GM06990 (cell line): ENCODE measurements around the gene LRRC42.
A peak's percentile ranks its signal among the peaks of the same experiment; 100 is the strongest.

Experiments
- DNase-seq: peaks from one replicate; pipeline ENCODE4 v3.0.0-alpha.2; 2011; ENCODE audit not compliant: insufficient read length; ENCODE audit errors: extremely low read depth
- H3K27me3 ChIP-seq: replicated peaks from 2 replicates; pipeline ENCODE4 v1.6.0; 2011; ENCODE audit warnings: low read length; ENCODE audit not compliant: control insufficient read depth, insufficient read depth
- H3K36me3 ChIP-seq: 2 replicates; pipeline ENCODE4 v1.5.1; 2011; ENCODE audit warnings: low read length; ENCODE audit not compliant: control insufficient read depth, insufficient read depth
- H3K4me3 ChIP-seq: replicated peaks from 2 replicates; pipeline ENCODE4 v1.5.1; 2011; ENCODE audit warnings: low read depth, mild to moderate bottlenecking, control low read depth, low read length
- TF ChIP-seq, protein P1 (sequence below): IDR thresholded peaks from 2 replicates; pipeline ENCODE4 v1.5.1; 2011; ENCODE audit warnings: low read length, control low read depth, mild to moderate bottlenecking, inconsistent platforms; ENCODE audit not compliant: insufficient read depth, poor library complexity, severe bottlenecking

Gene LRRC42

DNA sequence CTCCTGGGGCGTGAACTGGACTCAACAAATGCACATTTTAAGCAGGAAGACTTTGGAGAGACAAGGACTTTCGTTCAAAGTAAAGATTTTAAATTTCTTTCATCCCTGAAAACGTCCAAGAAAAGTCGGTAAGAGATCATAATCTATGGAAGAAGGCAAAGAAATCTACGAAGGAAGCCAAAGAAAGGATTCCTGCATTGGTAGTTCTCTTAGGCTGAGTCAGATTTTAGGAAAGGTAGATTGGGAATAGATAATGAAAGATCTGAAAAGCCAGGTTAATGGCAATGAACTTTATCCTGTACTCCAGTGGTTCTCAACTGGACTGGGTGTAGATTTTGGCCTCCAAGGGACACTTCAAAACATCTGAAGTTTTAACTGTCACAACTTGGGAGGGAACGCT lies 3.1 kb upstream of the LRRC42 start:
- TF ChIP-seq, protein P1, sequence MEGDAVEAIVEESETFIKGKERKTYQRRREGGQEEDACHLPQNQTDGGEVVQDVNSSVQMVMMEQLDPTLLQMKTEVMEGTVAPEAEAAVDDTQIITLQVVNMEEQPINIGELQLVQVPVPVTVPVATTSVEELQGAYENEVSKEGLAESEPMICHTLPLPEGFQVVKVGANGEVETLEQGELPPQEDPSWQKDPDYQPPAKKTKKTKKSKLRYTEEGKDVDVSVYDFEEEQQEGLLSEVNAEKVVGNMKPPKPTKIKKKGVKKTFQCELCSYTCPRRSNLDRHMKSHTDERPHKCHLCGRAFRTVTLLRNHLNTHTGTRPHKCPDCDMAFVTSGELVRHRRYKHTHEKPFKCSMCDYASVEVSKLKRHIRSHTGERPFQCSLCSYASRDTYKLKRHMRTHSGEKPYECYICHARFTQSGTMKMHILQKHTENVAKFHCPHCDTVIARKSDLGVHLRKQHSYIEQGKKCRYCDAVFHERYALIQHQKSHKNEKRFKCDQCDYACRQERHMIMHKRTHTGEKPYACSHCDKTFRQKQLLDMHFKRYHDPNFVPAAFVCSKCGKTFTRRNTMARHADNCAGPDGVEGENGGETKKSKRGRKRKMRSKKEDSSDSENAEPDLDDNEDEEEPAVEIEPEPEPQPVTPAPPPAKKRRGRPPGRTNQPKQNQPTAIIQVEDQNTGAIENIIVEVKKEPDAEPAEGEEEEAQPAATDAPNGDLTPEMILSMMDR, result no peak

DNA sequence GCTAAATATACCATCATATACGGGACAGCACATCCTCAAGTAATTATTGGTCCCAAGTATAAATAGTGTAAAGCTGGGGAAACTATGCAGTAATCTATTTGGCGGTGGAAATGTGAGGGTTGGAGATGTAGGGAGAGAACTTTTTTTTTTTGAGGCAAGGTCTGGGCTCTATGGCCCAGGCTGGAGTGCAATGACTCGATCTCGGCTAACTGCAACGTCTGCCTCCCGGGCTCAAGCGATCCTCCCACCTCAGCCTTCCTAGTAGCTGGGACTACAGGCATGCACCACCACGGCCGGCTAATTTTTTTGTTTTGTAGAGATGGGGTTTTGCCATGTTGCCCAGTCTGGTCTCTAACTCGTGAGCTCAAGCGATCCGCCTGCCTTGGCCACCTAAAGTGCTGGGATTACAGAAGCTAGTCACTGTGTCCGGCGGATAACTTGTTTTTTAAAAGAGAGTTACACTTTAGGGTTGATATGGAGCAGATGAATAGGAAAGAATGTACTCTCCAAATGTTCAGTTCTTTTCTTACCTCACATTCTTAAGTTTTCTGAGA lies 2.6 kb upstream of the LRRC42 start:
- TF ChIP-seq, protein P1, result no peak
- Histone ChIP-seq H3K27me3 (no peaks in the 10 kb centered on the region), H3K36me3 (no peaks in the 10 kb centered on the region), H3K4me3 (no peak overlapping the region)
- DNase-seq, result no peak

More for the DNA sequence above, 3.1 kb upstream of the LRRC42 start:
- Histone ChIP-seq H3K36me3 (peaks cover 3% of the 10 kb centered on the region; the same call in 1 of the 2 replicates), H3K4me3 (no peak overlapping the region), H3K27me3 (no peaks in the 10 kb centered on the region)
- DNase-seq, result no peak

DNA sequence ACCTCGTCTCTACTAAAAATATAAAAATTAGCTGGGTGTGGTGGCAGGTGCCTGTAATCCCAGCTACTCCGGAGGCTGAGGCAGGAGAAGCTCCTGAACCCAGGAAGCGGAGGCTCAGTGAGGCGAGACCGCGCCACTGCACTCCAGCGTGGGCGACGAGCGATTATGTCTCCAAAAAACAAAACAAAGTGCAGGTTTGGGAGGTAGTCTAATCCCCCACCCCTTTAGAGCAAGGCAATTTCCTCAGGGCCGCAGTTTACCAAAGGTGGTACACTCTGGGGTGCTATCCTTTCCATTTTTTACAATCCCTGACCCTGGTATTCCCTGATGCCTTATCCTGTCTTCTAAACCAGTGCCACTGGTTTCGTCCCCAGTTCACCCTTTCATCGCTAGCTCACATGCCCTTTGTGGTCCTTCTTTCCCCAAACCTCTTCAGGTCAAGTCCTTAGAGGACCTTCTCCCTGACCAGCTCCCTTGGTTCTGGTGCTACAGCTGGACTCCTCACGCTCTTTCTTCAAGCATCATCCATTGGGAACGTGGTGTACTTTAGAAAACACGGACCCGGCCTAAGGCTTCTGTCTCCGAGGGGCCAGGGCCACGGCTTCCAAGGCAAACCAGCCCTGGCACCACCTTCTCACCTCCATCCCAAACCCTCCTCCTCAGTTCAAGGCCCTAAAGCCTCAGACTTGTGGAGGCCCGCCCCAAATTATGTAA lies 1.5 kb upstream of the LRRC42 start:
- no peak for DNase-seq
- TF ChIP-seq, protein P1, result no peak
- no peaks in the 10 kb centered on the region for H3K36me3 ChIP-seq
- no peaks in the 10 kb centered on the region for H3K27me3 ChIP-seq
- peak overlapping the region; percentile 80 for H3K4me3 ChIP-seq

DNA sequence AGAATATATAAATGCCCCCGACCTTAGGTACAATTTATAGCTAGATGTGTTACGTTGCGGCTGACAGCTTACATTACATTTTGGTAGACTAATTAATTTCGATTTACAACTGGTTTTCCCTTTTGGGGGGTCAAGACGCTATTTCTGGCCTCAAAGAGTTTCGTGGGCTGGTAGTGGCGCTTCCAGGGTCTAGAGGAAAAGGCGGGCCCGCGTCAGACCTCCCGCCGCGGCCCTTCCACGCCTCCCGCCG lies 1.0 kb upstream of the LRRC42 start:
- TF ChIP-seq, protein P1, result no peak
- H3K4me3 ChIP-seq, result peak overlapping the region; percentile 80
- no peaks in the 10 kb centered on the region for H3K36me3 ChIP-seq
- H3K27me3 ChIP-seq, result no peaks in the 10 kb centered on the region
- no peak for DNase-seq

DNA sequence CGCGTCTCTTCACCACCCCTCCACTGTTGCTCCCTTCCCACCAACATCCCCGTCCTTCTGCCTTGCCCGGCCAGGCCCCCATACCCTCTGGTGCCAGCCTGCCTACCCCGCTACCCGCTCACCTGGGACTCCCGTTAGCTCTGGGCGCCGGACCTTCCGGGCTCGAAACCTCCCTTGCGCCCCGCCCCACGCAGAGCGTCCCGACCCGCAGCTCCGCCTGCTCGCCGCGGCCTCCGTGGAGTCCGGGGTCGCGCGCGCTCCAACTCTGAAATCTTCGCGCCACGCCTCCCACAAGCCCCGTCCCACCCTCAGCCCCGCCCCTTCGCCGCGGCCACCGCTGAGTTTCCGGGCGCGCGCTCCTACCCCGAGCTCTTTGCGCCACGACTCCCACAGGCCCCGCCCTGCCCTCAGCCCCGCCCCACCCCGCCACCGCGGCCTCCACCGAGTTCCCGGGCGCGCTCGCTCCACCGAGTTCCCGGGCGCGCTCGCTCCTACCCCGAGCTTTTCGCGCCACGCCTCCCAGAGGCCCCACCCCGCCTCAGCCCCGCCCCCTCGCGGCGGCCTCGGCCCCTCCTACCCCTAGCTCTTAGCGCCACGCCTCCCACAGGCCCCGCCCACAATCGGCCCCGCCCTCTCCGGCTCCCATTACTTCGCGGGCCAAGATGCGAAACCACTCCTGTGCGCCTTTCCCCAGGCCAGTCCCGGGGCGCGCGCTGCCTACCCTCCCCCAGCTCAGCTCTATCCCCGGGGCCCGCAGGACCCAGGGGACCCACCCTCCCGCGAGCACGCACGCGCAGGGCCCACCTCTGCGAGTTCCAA lies 508 bp upstream of the LRRC42 start, which contains the start of gene IFT25:
IFT25 (minus strand) TSS at position 267 of the 819 bp plus-strand sequence. CDS start 5,617 bp downstream, outside the sequence.
- TF ChIP-seq, protein P1, result no peak
- peak; percentile 96 for DNase-seq
- Histone ChIP-seq H3K36me3 (no peaks in the 10 kb centered on the region), H3K4me3 (peak within 1 kb of the TSS; percentile 92), H3K27me3 (no peaks in the 10 kb centered on the region)
